Kidney epithelial cell (primary cell): Measurements from ENCODE around the gene PRKG1. TPM values are rescaled to one million over a fixed set of nuclear protein-coding genes. Genes with fewer than 3 reads are reported as not detected.

ENCODE experiments used
- DNase-seq: peaks from one replicate; pipeline ENCODE4 v3.0.0-alpha.2; 2010; ENCODE audit warnings: low read depth
- H3K27me3 ChIP-seq: 2 replicates; pipeline ENCODE4 v1.6.0; 2011; ENCODE audit warnings: low read length; ENCODE audit not compliant: control insufficient read depth, insufficient read depth
- H3K36me3 ChIP-seq: 2 replicates; pipeline ENCODE4 v1.5.1; 2011; ENCODE audit warnings: low read length; ENCODE audit not compliant: control insufficient read depth, insufficient read depth
- H3K4me3 ChIP-seq: 2 replicates; pipeline ENCODE4 v1.5.1; 2011; ENCODE audit warnings: low read depth, mild to moderate bottlenecking, control low read depth, low read length
- total RNA-seq: library from RNA; depleted of rRNA; stranded (reverse); fragments of >200 nt; gene quantifications from 2 replicates; pipeline ENCODE4 v1.2.3, GENCODE V29; 2015
- TF ChIP-seq, protein P1 (sequence below): IDR thresholded peaks from 2 replicates; pipeline ENCODE4 v1.5.1; 2011; ENCODE audit warnings: mild to moderate bottlenecking, moderate library complexity, low read length, control low read depth, inconsistent platforms; ENCODE audit not compliant: insufficient read depth, poor library complexity, severe bottlenecking

Gene PRKG1
- total RNA-seq, 1 donor from 2014 or later, result 1.3 TPM

- Histone ChIP-seq H3K4me3 (no peak overlapping the region), H3K36me3 (no peaks in the 10 kb centered on the region), H3K27me3 (no peaks in the 10 kb centered on the region)
- TF ChIP-seq, protein P1, sequence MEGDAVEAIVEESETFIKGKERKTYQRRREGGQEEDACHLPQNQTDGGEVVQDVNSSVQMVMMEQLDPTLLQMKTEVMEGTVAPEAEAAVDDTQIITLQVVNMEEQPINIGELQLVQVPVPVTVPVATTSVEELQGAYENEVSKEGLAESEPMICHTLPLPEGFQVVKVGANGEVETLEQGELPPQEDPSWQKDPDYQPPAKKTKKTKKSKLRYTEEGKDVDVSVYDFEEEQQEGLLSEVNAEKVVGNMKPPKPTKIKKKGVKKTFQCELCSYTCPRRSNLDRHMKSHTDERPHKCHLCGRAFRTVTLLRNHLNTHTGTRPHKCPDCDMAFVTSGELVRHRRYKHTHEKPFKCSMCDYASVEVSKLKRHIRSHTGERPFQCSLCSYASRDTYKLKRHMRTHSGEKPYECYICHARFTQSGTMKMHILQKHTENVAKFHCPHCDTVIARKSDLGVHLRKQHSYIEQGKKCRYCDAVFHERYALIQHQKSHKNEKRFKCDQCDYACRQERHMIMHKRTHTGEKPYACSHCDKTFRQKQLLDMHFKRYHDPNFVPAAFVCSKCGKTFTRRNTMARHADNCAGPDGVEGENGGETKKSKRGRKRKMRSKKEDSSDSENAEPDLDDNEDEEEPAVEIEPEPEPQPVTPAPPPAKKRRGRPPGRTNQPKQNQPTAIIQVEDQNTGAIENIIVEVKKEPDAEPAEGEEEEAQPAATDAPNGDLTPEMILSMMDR, result no peak
- no peak for DNase-seq
Observed at GRCh38 chr10:51544933-51545332, 470.6 kb downstream of the PRKG1 start.

- no peak overlapping the region for H3K4me3 ChIP-seq
- TF ChIP-seq, protein P1, result no peak
- DNase-seq, result no peak
- no peaks in the 10 kb centered on the region for H3K36me3 ChIP-seq
- no peaks in the 10 kb centered on the region for H3K27me3 ChIP-seq
Observed at GRCh38 chr10:51547941-51548340, 473.7 kb downstream of the PRKG1 start.

DNA sequence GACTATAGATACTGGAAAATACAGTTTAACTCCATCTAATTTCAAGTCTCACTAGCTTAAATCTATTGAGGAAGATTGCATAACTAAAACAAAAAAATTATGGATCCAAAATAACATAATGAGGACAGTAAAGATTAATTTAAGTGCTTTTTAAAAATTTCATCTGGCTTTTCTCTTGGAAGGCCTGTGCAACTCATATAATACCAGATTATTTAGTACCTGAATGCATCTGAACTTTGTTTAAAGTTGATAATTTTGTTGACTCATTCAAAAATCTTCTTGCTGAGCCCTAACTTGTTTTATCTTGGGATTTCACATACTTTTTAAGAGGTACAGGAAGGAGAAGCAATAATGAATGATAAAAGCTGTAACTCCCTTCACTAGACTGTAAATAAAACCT, 478.6 kb downstream of the PRKG1 start:
- H3K36me3 ChIP-seq, result no peaks in the 10 kb centered on the region
- TF ChIP-seq, protein P1, result no peak
- H3K4me3 ChIP-seq, result no peak overlapping the region
- H3K27me3 ChIP-seq, result no peaks in the 10 kb centered on the region
- no peak for DNase-seq

GRCh38 chr10:51564896-51565510, 490.7 kb downstream of the PRKG1 start:
- no peaks in the 10 kb centered on the region for H3K27me3 ChIP-seq
- TF ChIP-seq, protein P1, result no peak
- no peak overlapping the region for H3K4me3 ChIP-seq
- H3K36me3 ChIP-seq, result no peaks in the 10 kb centered on the region
- DNase-seq, result no peak

- Histone ChIP-seq H3K4me3 (no peak overlapping the region), H3K27me3 (no peaks in the 10 kb centered on the region), H3K36me3 (no peaks in the 10 kb centered on the region)
- TF ChIP-seq, protein P1, result no peak
- no peak for DNase-seq
Observed at GRCh38 chr10:51567271-51567670, 493.0 kb downstream of the PRKG1 start.

- TF ChIP-seq, protein P1, result no peak
- Histone ChIP-seq H3K27me3 (no peaks in the 10 kb centered on the region), H3K4me3 (no peak overlapping the region), H3K36me3 (no peaks in the 10 kb centered on the region)
- no peak for DNase-seq
Observed at GRCh38 chr10:51569467-51569866, 495.2 kb downstream of the PRKG1 start.
